PFSK-1 (cell line): ENCODE measurements around the gene KIRREL3.

Source experiments
- FOXP2 ChIP-seq: optimal IDR thresholded peaks from 2 replicates; pipeline ENCODE3; 2011; ENCODE audit warnings: borderline replicate concordance, control low read depth, inconsistent platforms; ENCODE audit not compliant: insufficient read depth; ENCODE audit errors: extremely low read length, extremely low read depth
- POLR2AphosphoS5 ChIP-seq: IDR thresholded peaks from 2 replicates; pipeline ENCODE4 v1.6.1; 2012; ENCODE audit warnings: low read depth, mild to moderate bottlenecking, control low read depth, low read length, moderate library complexity
- SIN3A ChIP-seq: IDR thresholded peaks from 2 replicates; pipeline ENCODE4 v1.6.1; 2012; ENCODE audit warnings: mild to moderate bottlenecking, low read length, moderate library complexity, borderline replicate concordance; ENCODE audit not compliant: insufficient read depth
- TAF1 ChIP-seq: IDR thresholded peaks from 2 replicates; pipeline ENCODE4 v1.6.1; 2012; ENCODE audit warnings: low read length, control low read depth, borderline replicate concordance; ENCODE audit not compliant: insufficient read depth
- TF ChIP-seq, protein P1 (sequence below), 2 experiments: IDR thresholded peaks; 2 replicates each; pipeline versions ENCODE4 v1.6.1 to v1.8.0; 2011 to 2012; ENCODE audit warnings: low read depth in 2 of 2, low read length in 2 of 2, control low read depth in 1 of 2, inconsistent platforms in 1 of 2, mild to moderate bottlenecking in 1 of 2, moderate library complexity in 1 of 2; ENCODE audit not compliant: insufficient read depth in 1 of 2

The KIRREL3 gene

DNA sequence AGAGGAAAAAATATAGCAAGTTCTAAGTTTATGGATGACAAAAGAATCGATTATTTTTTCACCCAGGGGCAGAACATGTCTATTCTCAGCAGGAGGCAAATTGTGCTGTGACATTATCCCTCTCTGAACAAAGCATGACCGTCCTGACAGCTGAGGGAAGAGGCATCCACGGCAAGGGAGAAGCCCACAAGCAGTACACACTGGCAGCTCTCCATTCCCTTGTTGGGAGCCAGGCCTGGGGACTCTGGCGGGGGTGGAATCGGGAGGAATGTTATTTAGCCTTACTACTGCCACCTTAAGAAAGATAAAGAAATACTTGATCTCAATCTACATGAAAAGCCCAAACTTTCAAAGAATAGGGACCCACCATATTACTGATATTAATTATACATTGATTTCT lies 3.4 kb downstream of the KIRREL3 start:
- TF ChIP-seq, protein P1, sequence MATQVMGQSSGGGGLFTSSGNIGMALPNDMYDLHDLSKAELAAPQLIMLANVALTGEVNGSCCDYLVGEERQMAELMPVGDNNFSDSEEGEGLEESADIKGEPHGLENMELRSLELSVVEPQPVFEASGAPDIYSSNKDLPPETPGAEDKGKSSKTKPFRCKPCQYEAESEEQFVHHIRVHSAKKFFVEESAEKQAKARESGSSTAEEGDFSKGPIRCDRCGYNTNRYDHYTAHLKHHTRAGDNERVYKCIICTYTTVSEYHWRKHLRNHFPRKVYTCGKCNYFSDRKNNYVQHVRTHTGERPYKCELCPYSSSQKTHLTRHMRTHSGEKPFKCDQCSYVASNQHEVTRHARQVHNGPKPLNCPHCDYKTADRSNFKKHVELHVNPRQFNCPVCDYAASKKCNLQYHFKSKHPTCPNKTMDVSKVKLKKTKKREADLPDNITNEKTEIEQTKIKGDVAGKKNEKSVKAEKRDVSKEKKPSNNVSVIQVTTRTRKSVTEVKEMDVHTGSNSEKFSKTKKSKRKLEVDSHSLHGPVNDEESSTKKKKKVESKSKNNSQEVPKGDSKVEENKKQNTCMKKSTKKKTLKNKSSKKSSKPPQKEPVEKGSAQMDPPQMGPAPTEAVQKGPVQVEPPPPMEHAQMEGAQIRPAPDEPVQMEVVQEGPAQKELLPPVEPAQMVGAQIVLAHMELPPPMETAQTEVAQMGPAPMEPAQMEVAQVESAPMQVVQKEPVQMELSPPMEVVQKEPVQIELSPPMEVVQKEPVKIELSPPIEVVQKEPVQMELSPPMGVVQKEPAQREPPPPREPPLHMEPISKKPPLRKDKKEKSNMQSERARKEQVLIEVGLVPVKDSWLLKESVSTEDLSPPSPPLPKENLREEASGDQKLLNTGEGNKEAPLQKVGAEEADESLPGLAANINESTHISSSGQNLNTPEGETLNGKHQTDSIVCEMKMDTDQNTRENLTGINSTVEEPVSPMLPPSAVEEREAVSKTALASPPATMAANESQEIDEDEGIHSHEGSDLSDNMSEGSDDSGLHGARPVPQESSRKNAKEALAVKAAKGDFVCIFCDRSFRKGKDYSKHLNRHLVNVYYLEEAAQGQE (IDR thresholded peaks at IDR 0.05; ENCODE audit: insufficient read depth in 1 of 2, low read depth in 2 of 2, low read length in 2 of 2), result no peak
- TF ChIP-seq TAF1 (no peak), FOXP2 (no peak), POLR2AphosphoS5 (no peak), SIN3A (no peak)

DNA sequence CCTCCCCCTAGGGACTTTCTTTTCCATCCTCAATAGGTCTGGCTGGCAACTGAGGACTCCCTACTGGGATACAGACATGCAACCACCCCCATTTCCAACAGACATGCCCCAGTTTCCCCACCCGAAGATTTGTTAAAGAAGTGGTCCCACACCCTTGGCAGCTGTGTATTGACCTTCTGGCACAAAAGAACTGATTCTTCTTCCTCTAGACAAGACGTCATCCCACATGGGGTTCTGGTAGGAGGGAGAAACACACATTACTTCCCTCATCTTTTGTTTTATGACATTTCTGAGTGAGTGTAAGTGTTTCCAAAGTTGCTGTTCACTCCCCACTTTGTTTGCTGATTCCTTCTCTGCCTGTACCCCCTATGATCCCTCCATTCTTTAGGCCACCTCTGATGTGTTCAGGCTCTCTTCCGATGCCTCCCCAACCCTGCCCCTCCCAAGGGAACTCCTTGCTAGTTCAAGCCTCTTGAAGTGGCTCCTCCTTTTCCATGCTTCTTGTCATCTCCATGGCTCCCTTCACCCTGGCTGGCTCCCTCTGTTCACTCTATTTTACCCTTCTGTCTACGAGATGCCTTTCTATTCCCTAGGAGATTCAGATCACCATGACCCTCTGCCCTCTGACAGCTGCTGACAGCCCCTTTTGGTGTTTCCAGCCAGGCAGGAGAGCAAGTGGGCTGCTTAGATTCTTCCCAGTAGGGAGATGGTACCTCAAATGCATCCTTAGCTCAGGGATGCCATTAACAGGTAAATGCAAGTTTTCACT lies 4.3 kb downstream of the KIRREL3 start:
- TF ChIP-seq FOXP2 (no peak), TAF1 (no peak), SIN3A (no peak), POLR2AphosphoS5 (no peak)
- TF ChIP-seq, protein P1 (IDR thresholded peaks at IDR 0.05; ENCODE audit: insufficient read depth in 1 of 2, low read depth in 2 of 2, low read length in 2 of 2), result no peak

DNA sequence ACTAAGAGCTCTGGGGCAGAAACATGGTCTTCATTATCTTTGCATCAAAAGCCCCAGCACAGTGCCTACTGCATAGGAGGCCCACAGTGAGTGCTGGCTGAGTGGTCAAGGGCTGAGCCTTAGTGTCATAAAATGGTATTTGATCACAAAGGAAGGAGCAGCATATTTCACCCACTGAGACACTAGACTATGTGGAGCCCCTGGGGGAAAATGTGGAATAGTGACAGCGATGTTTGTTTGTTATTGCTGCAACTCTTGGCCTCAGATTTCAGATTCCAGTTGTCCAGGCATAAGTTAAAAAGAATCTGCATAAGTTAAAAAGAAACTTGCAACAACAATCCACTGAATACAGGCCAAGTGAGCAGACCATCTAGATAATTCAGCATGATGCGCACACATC lies 7.0 kb downstream of the KIRREL3 start:
- no peak for TF ChIP-seq SIN3A
- TF ChIP-seq FOXP2, result no peak
- TF ChIP-seq POLR2AphosphoS5, result no peak
- TF ChIP-seq, protein P1 (IDR thresholded peaks at IDR 0.05; ENCODE audit: insufficient read depth in 1 of 2, low read depth in 2 of 2, low read length in 2 of 2), result no peak
- TF ChIP-seq TAF1, result no peak

DNA sequence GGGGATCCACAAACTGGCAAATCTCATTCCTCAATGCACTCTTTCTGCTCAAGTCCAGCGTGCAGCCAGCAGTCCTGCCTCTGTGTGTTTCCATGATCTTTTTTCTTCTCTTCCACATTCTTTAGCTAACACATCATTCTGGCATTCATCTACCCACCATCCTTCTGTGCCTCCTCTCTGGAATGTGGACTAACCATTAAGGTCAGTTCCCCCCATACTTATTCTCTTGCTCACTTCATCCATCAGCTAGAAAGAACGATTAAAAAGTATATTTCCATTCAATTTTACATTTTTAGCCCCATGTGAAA lies 7.8 kb downstream of the KIRREL3 start:
- TF ChIP-seq, protein P1 (IDR thresholded peaks at IDR 0.05; ENCODE audit: insufficient read depth in 1 of 2, low read depth in 2 of 2, low read length in 2 of 2), result no peak
- no peak for TF ChIP-seq FOXP2
- no peak for TF ChIP-seq TAF1
- no peak for TF ChIP-seq POLR2AphosphoS5
- TF ChIP-seq SIN3A, result no peak
